Stomach (tissue), 4 donors: Measurements from ENCODE around the gene DDB1.

Experiments
- CTCF ChIP-seq, 7 experiments: fragments of 450-650 bp in 4 of 7; fragments of 200-600 bp in 3 of 7; sonication (generic) in 3 of 7; IDR thresholded peaks; one replicate each; pipeline ENCODE4 v1.5.1; 2016 to 2019; ENCODE audit warnings: antibody characterized with exemption in 7 of 7, control low read depth in 2 of 7, mild to moderate bottlenecking in 1 of 7
- EP300 ChIP-seq: sonication (generic); formaldehyde crosslinking; IDR thresholded peaks from one replicate; pipeline ENCODE4 v1.6.1; 2017; ENCODE audit warnings: antibody characterized with exemption
- POLR2A ChIP-seq, 4 donors: fragments of 450-650 bp; IDR thresholded peaks; one replicate each; pipeline ENCODE4 v1.6.1; 2016; ENCODE audit warnings: antibody characterized with exemption in 4 of 4, control low read depth in 2 of 4, mild to moderate bottlenecking in 1 of 4, moderate library complexity in 1 of 4

DNA sequence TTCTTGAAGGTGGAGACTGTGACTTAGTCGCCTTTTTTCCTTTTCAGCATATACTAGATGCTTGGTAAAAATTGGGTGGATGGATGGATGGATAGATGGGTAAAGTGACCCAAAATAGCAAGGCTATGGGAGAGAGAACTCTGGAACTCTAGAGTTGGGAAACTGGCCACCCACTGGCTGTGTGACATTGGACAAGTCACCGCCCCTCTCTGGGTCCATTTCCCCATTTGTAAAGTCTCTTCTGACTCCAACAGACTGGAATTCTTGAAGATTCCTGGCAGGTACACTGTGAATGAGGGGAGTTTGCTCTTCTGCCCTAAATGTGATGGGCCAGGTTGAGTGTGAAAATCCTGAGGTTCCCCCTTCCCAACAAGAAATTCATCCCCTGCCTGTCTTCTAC lies 8.1 kb upstream of the DDB1 start:
- no peak for TF ChIP-seq CTCF (IDR thresholded peaks at IDR 0.05)
- no peak for TF ChIP-seq POLR2A (IDR thresholded peaks at IDR 0.05)
- no peak for TF ChIP-seq EP300
